PC-9 (cell line): ENCODE data around the gene DNAJC21.

Experiments
- CTCF ChIP-seq: fragments of 200-600 bp; sonication (generic); conservative IDR thresholded peaks from 2 replicates; pipeline ENCODE4 v1.6.1; 2017; ENCODE audit warnings: mixed run types, antibody characterized with exemption, mild to moderate bottlenecking, moderate library complexity
- EZH2 ChIP-seq: fragments of 200-600 bp; sonication (generic); IDR thresholded peaks from 2 replicates; pipeline ENCODE4 v1.8.0; 2017; ENCODE audit warnings: antibody characterized with exemption, low read depth

- TF ChIP-seq CTCF (no peak), EZH2 (no peak)
These were observed 49.3 kb downstream of the DNAJC21 start for GRCh38 chr5:34978681-34979080.
